Astrocyte (in vitro differentiated cells and primary cell): Measurements from ENCODE around the gene SLC24A4. TPM values are rescaled to one million over a fixed set of nuclear protein-coding genes. Genes with fewer than 3 reads are reported as not detected.

Experiments
- DNase-seq: peaks from one replicate; pipeline ENCODE4 v3.0.0-alpha.2; 2010; ENCODE audit warnings: low read depth
- FAIRE-seq: peaks from 2 replicates; lab custom pipeline; 2011; peaks lifted over from hg19 to GRCh38; lab: Jason Lieb, UNC
- H2AFZ ChIP-seq: 2 replicates; pipeline ENCODE4 v1.6.0; 2012; ENCODE audit warnings: low read depth, low read length, inconsistent platforms
- H3K27ac ChIP-seq: 2 replicates; pipeline ENCODE4 v1.5.1; 2011; ENCODE audit warnings: low read depth, low read length, inconsistent platforms
- H3K27me3 ChIP-seq: 2 replicates; pipeline ENCODE4 v1.6.0; 2011; ENCODE audit warnings: low read length, inconsistent platforms; ENCODE audit not compliant: insufficient read depth
- H3K36me3 ChIP-seq: 2 replicates; pipeline ENCODE4 v1.5.1; 2011; ENCODE audit warnings: low read length, inconsistent platforms; ENCODE audit not compliant: insufficient read depth
- H3K4me1 ChIP-seq: 2 replicates; pipeline ENCODE4 v1.5.1; 2011; ENCODE audit warnings: low read length, inconsistent platforms; ENCODE audit not compliant: insufficient read depth
- H3K4me2 ChIP-seq: 2 replicates; pipeline ENCODE4 v1.6.0; 2012; ENCODE audit warnings: low read length, inconsistent platforms
- H3K4me3 ChIP-seq: 2 replicates; pipeline ENCODE4 v1.5.1; 2011; ENCODE audit warnings: low read depth, mild to moderate bottlenecking, low read length, inconsistent platforms; ENCODE audit not compliant: insufficient read depth
- H3K79me2 ChIP-seq: 2 replicates; pipeline ENCODE4 v1.6.0; 2012; ENCODE audit warnings: mild to moderate bottlenecking, low read length, inconsistent platforms; ENCODE audit not compliant: insufficient read depth
- H3K9ac ChIP-seq: 2 replicates; pipeline ENCODE4 v1.6.0; 2012; ENCODE audit warnings: mild to moderate bottlenecking, low read length, inconsistent platforms
- H3K9me3 ChIP-seq: 2 replicates; pipeline ENCODE4 v1.5.1; 2012; ENCODE audit warnings: low read depth, mild to moderate bottlenecking, low read length, inconsistent platforms; ENCODE audit not compliant: insufficient read depth
- H4K20me1 ChIP-seq: 2 replicates; pipeline ENCODE4 v1.6.0; 2012; ENCODE audit warnings: low read length, inconsistent platforms; ENCODE audit not compliant: insufficient read depth
- H3K27ac Mint-ChIP-seq: one replicate; pipeline ENCODE4 v1.8.0; 2021; ENCODE audit warnings: mild to moderate bottlenecking, mixed read lengths; ENCODE audit not compliant: unreplicated experiment
- H3K27me3 Mint-ChIP-seq: one replicate; pipeline ENCODE4 v1.8.0; 2021; ENCODE audit warnings: low read depth, mixed read lengths; ENCODE audit not compliant: unreplicated experiment
- H3K36me3 Mint-ChIP-seq: one replicate; pipeline ENCODE4 v1.8.0; 2021; ENCODE audit warnings: low read depth, mixed read lengths; ENCODE audit not compliant: unreplicated experiment
- H3K4me1 Mint-ChIP-seq: one replicate; pipeline ENCODE4 v1.8.0; 2021; ENCODE audit warnings: low read depth, mixed read lengths; ENCODE audit not compliant: unreplicated experiment
- H3K4me3 Mint-ChIP-seq: one replicate; pipeline ENCODE4 v1.8.0; 2021; ENCODE audit warnings: mild to moderate bottlenecking, moderate library complexity, mixed read lengths; ENCODE audit not compliant: unreplicated experiment
- H3K9me3 Mint-ChIP-seq: one replicate; pipeline ENCODE4 v1.8.0; 2021; ENCODE audit warnings: mild to moderate bottlenecking, mixed read lengths; ENCODE audit not compliant: unreplicated experiment
- CTCF ChIP-seq: IDR thresholded peaks from 2 replicates; pipeline ENCODE4 v1.5.1; 2011; ENCODE audit warnings: low read depth, mild to moderate bottlenecking, inconsistent platforms, low read length, moderate library complexity; ENCODE audit not compliant: insufficient read depth
- EZH2 ChIP-seq: IDR thresholded peaks from 2 replicates; pipeline ENCODE4 v1.6.1; 2012; ENCODE audit warnings: mild to moderate bottlenecking, low read length, inconsistent platforms; ENCODE audit not compliant: insufficient read depth
- total RNA-seq: library from RNA; stranded (reverse); gene quantifications from 2 replicates; pipeline ENCODE4 v1.2.1, GENCODE V29; 2021

SLC24A4 gene
- total RNA-seq, 1 donor from 2014 or later: not detected

- Mint-ChIP-seq H3K36me3 (no peaks in the 10 kb centered on the region), H3K27me3 (peaks cover 11% of the 10 kb centered on the region), H3K4me3 (no peak overlapping the region), H3K27ac (no peak overlapping the region), H3K4me1 (peaks cover 16% of the 10 kb centered on the region), H3K9me3 (peaks cover 5% of the 10 kb centered on the region)
- no peak overlapping the region for H3K27ac ChIP-seq
- H3K4me1 ChIP-seq: no peaks in the 10 kb centered on the region
- H4K20me1 ChIP-seq: no peaks in the 10 kb centered on the region
- no peaks in the 10 kb centered on the region for H3K79me2 ChIP-seq
- H3K4me2 ChIP-seq: no peak overlapping the region
- TF ChIP-seq EZH2 (no peak), CTCF (no peak)
- H3K4me3 ChIP-seq: no peak overlapping the region
- H3K9me3 ChIP-seq: no peaks in the 10 kb centered on the region
- no peak overlapping the region for H3K9ac ChIP-seq
- DNase-seq (no peak), FAIRE-seq (no peak)
- no peaks in the 10 kb centered on the region for H3K27me3 ChIP-seq
- H2AFZ ChIP-seq: no peak overlapping the region
- no peaks in the 10 kb centered on the region for H3K36me3 ChIP-seq
These were observed 167.4 kb downstream of the SLC24A4 start for GRCh38 chr14:92490239-92490959.

GRCh38 chr14:92491782-92492181 lies 168.8 kb downstream of the SLC24A4 start:
- Histone ChIP-seq H3K27me3 (peaks cover 3% of the 10 kb centered on the region), H3K4me3 (no peak overlapping the region), H3K4me1 (no peaks in the 10 kb centered on the region), H4K20me1 (no peaks in the 10 kb centered on the region), H3K4me2 (no peak overlapping the region), H3K36me3 (no peaks in the 10 kb centered on the region), H3K9ac (no peak overlapping the region), H3K9me3 (no peaks in the 10 kb centered on the region), H2AFZ (no peak overlapping the region), H3K79me2 (no peaks in the 10 kb centered on the region), H3K27ac (no peak overlapping the region)
- H3K36me3 Mint-ChIP-seq: no peaks in the 10 kb centered on the region
- no peak for TF ChIP-seq CTCF
- no peak for TF ChIP-seq EZH2
- H3K4me1 Mint-ChIP-seq: peaks cover 16% of the 10 kb centered on the region
- H3K9me3 Mint-ChIP-seq: peaks cover 5% of the 10 kb centered on the region
- FAIRE-seq (no peak), DNase-seq (no peak)
- H3K27me3 Mint-ChIP-seq: peaks cover 11% of the 10 kb centered on the region
- H3K27ac Mint-ChIP-seq: no peak overlapping the region
- H3K4me3 Mint-ChIP-seq: no peak overlapping the region

- H3K27ac ChIP-seq: no peak overlapping the region
- H3K4me3 ChIP-seq: no peak overlapping the region
- no peaks in the 10 kb centered on the region for H3K36me3 Mint-ChIP-seq
- no peak overlapping the region for H2AFZ ChIP-seq
- H3K27me3 ChIP-seq: peaks cover 3% of the 10 kb centered on the region
- H3K9ac ChIP-seq: no peak overlapping the region
- no peaks in the 10 kb centered on the region for H3K9me3 ChIP-seq
- no peak for FAIRE-seq
- DNase-seq: no peak
- no peak overlapping the region for H3K4me2 ChIP-seq
- no peak overlapping the region for H3K27ac Mint-ChIP-seq
- H3K9me3 Mint-ChIP-seq: peaks cover 4% of the 10 kb centered on the region
- H3K36me3 ChIP-seq: no peaks in the 10 kb centered on the region
- no peaks in the 10 kb centered on the region for H3K4me1 ChIP-seq
- H3K79me2 ChIP-seq: no peaks in the 10 kb centered on the region
- H3K4me1 Mint-ChIP-seq: peaks cover 12% of the 10 kb centered on the region
- peaks cover 11% of the 10 kb centered on the region for H3K27me3 Mint-ChIP-seq
- TF ChIP-seq EZH2: no peak
- TF ChIP-seq CTCF: no peak
- no peak overlapping the region for H3K4me3 Mint-ChIP-seq
- no peaks in the 10 kb centered on the region for H4K20me1 ChIP-seq
These were observed 169.3 kb downstream of the SLC24A4 start for GRCh38 chr14:92492258-92492657.
